Measurements from ENCODE around the gene DDIAS. TPM values are rescaled to one million over a fixed set of nuclear protein-coding genes. Genes with fewer than 3 reads are reported as not detected.
A peak's percentile ranks its signal among the peaks of the same experiment; 100 is the strongest.
"Not testable (repeated sequence)": the region's sequence is repeated elsewhere in the genome, so short reads cannot be mapped to it uniquely, and the experiment has no call there.

The DDIAS gene
- total and polyA plus RNA-seq, 2 donors (not counting 1 experiment from before 2014, with no cell fraction given) = 1.7 to 3.3 TPM

DNA sequence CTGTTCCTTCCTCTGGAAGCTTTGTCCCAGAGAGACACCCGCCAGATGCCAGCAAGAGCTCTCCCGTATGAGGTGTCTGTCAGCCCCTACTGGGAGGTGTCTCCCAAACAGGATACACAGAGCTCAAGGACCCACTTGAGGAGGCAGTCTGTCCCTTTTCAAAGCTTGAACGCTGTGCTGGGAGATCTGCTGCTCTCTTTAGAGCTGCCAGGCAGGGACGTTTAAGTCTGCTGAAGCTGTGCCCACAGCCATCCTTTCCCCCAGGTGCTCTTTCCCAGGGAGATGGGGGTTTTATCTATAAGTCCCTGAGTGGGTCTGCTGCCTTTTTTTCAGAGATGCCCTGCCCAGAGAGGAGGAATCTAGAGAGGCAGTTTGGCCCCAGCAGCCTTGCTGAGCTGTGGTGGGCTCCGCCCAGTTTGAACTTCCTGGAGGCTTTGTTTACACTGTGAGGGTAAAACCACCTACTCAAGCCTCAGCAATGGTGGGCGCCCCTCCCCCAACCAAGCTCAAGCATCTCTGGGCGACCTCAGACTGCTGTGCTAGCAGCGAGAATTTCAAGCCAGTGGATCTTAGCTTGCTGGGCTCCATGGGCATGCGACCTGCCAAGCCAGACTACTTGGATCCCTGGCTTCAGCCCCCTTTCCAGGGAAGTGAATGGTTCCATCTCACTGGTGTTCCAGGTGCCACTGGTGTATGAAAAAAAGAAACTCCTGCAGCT lies 54.4 kb downstream of the DDIAS start:
- not testable (repeated sequence) for H3K27me3 ChIP-seq (replicated peaks in 1 of 4; ENCODE audit: control extremely low read depth in 1 of 4, control insufficient read depth in 3 of 4, insufficient read depth in 4 of 4, low read length in 3 of 4)
- Histone ChIP-seq H2AFZ (ENCODE audit: insufficient read depth, low read depth, low read length, poor library complexity, severe bottlenecking) (peak overlapping the region; percentile 57), H3K4me3 (ENCODE audit: control extremely low read depth in 1 of 5, extremely low read depth in 1 of 5, insufficient read depth in 1 of 5, low read depth in 2 of 5, low read length in 4 of 5) (peak overlapping the region in 1 of 5 experiments; percentile 19)

DNA sequence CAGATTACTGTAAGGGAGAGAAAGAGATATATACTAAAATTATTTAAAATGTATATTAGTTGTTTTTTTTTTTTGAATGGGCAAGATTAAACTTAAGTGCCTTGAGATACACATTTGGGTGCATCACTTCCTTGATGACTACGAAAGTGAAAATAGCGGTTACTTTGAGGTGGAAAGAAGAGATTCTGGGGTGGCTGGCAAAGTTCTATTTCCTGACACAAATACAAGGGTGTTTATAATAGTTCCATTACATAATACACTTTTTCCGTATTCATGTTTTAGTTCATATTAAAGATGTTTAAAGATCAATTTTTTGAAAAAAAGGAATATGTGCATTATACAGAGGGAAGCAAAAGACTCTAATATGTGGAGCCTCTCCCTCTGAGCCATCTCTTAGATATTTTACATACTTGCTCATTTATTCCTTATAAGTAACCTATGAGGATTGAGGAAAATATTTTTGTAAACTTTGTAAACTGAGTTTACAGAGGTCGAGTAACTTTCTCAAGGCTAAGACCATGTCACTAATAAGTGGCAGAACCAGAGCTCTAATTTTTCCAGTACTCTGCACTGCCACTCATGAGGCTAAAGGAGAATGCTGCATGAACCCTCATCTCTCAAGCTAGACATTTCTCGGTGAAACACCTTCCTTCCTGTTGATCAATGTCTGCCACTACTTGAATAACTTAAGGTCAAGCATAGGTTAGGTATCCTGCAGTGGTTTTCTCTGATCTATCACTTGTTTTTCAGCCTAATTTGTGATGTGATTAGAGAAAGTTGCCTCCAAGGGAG lies 58.6 kb downstream of the DDIAS start:
- H3K79me2 ChIP-seq (ENCODE audit: control insufficient read depth, insufficient read depth, low read length) = no peaks in the 10 kb centered on the region
- H3K27me3 Mint-ChIP-seq = no peaks in the 10 kb centered on the region
- peak; percentile 77 for ATAC-seq (ENCODE audit: low read depth)
- peaks cover 59% of the 10 kb centered on the region for H3K4me1 Mint-ChIP-seq
- H3K36me3 ChIP-seq (replicated peaks in 1 of 2; ENCODE audit: control extremely low read depth in 1 of 2, control insufficient read depth in 1 of 2, extremely low read depth in 1 of 2, insufficient read depth in 2 of 2, low read length in 1 of 2) = no peaks in the 10 kb centered on the region
- H3K9ac ChIP-seq (ENCODE audit: low read length) = peak overlapping the region; percentile 41
- no peaks in the 10 kb centered on the region for H4K20me1 ChIP-seq (ENCODE audit: control insufficient read depth, insufficient read depth, low read length, poor library complexity, severe bottlenecking)
- peak overlapping the region; percentile 92 for H3K27ac Mint-ChIP-seq
- WGBS (ENCODE audit: insufficient coverage) = 60% methylated on average over 1 of the region's 5 CpGs
- H3K27ac ChIP-seq (ENCODE audit: low read length in 2 of 2) = peak overlapping the region; percentile 70 to 79
- peak overlapping the region; percentile 46 for H2AFZ ChIP-seq (ENCODE audit: insufficient read depth, low read depth, low read length, poor library complexity, severe bottlenecking)
- no peaks in the 10 kb centered on the region for H3K27me3 ChIP-seq (replicated peaks in 1 of 4; ENCODE audit: control extremely low read depth in 1 of 4, control insufficient read depth in 3 of 4, insufficient read depth in 4 of 4, low read length in 3 of 4)
- peak overlapping the region in 2 of 5 experiments; percentile 3 to 43 for H3K4me3 ChIP-seq (ENCODE audit: control extremely low read depth in 1 of 5, extremely low read depth in 1 of 5, insufficient read depth in 1 of 5, low read depth in 2 of 5, low read length in 4 of 5)
- intact Hi-C loops (cut with micrococcal nuclease) = loop anchor here (1.0 to 5.0 kb wide), 4 partner anchors 9 to 103 kb away; no protein-coding TSS in a partner anchor
- H3K4me2 ChIP-seq (replicated peaks; ENCODE audit: low read depth, low read length, poor library complexity, severe bottlenecking) = peak overlapping the region; percentile 61
- TF ChIP-seq EZH2 (IDR thresholded peaks at IDR 0.05; ENCODE audit: borderline replicate concordance, insufficient read depth, low read depth, low read length, poor library complexity, severe bottlenecking) = no peak
- TF ChIP-seq, protein P1, sequence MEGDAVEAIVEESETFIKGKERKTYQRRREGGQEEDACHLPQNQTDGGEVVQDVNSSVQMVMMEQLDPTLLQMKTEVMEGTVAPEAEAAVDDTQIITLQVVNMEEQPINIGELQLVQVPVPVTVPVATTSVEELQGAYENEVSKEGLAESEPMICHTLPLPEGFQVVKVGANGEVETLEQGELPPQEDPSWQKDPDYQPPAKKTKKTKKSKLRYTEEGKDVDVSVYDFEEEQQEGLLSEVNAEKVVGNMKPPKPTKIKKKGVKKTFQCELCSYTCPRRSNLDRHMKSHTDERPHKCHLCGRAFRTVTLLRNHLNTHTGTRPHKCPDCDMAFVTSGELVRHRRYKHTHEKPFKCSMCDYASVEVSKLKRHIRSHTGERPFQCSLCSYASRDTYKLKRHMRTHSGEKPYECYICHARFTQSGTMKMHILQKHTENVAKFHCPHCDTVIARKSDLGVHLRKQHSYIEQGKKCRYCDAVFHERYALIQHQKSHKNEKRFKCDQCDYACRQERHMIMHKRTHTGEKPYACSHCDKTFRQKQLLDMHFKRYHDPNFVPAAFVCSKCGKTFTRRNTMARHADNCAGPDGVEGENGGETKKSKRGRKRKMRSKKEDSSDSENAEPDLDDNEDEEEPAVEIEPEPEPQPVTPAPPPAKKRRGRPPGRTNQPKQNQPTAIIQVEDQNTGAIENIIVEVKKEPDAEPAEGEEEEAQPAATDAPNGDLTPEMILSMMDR (IDR thresholded peaks at IDR 0.05) = no peak
- H3K9me3 Mint-ChIP-seq (ENCODE audit: insufficient read depth) = peaks cover 11% of the 10 kb centered on the region
- H3K4me1 ChIP-seq (ENCODE audit: control insufficient read depth in 2 of 2, insufficient read depth in 2 of 2, low read length in 2 of 2) = peaks cover 47 to 48% of the 10 kb centered on the region in 2 donors
- ChIA-PET CTCF (interaction anchor here (0.9 to 1.1 kb wide), 2 partner anchors 9 to 35 kb away, joined by 3 to 4 read pairs; no protein-coding TSS in a partner anchor), POLR2A (interaction anchor here (0.7 kb wide), 1 partner anchor 27 kb away, joined by 3 read pairs; no protein-coding TSS in a partner anchor)
- H3K9me3 ChIP-seq (ENCODE audit: control extremely low read depth in 1 of 3, control insufficient read depth in 2 of 3, insufficient read depth in 1 of 3, low read length in 2 of 3) = peaks cover 1 to 19% (median 9%) of the 10 kb centered on the region in 3 donors
- DNase-seq = peak; percentile 56
- peak overlapping the region; percentile 67 for H3K4me3 Mint-ChIP-seq

More for the DNA sequence above, 54.4 kb downstream of the DDIAS start:
- Histone ChIP-seq H3K9me3 (ENCODE audit: control extremely low read depth in 1 of 3, control insufficient read depth in 2 of 3, insufficient read depth in 1 of 3, low read length in 2 of 3) (peaks cover 1 to 19% (median 9%) of the 10 kb centered on the region in 3 donors), H3K4me2 (replicated peaks; ENCODE audit: low read depth, low read length, poor library complexity, severe bottlenecking) (peak overlapping the region; percentile 45), H3K9ac (ENCODE audit: low read length) (peak overlapping the region; percentile 35), H3K27ac (ENCODE audit: low read length in 2 of 2) (peak overlapping the region; percentile 3 to 41), H3K4me1 (ENCODE audit: control insufficient read depth in 2 of 2, insufficient read depth in 2 of 2, low read length in 2 of 2) (peaks cover 43 to 44% of the 10 kb centered on the region in 2 donors)
- CTCF ChIA-PET = interaction anchor here (0.6 to 1.4 kb wide), 6 partner anchors 9 to 116 kb away, joined by 3 to 4 read pairs (median 3); partner anchors contain the start of gene RAB30
- H3K27me3 Mint-ChIP-seq; H3K36me3 ChIP-seq (replicated peaks in 1 of 2; ENCODE audit: control extremely low read depth in 1 of 2, control insufficient read depth in 1 of 2, extremely low read depth in 1 of 2, insufficient read depth in 2 of 2, low read length in 1 of 2); intact Hi-C loops (cut with micrococcal nuclease); H4K20me1 ChIP-seq (ENCODE audit: control insufficient read depth, insufficient read depth, low read length, poor library complexity, severe bottlenecking); H3K79me2 ChIP-seq (ENCODE audit: control insufficient read depth, insufficient read depth, low read length): not testable (repeated sequence)
- DNase-seq = peak; percentile 53
- peaks cover 68% of the 10 kb centered on the region for H3K4me1 Mint-ChIP-seq
- peak overlapping the region; percentile 81 for H3K27ac Mint-ChIP-seq
- peaks cover 14% of the 10 kb centered on the region for H3K9me3 Mint-ChIP-seq (ENCODE audit: insufficient read depth)
- ATAC-seq (ENCODE audit: low read depth) = peak; percentile 28
- POLR2A ChIA-PET = interaction anchor here (0.5 to 0.9 kb wide), 3 partner anchors 11 to 46 kb away, joined by 3 to 4 read pairs (median 3); no protein-coding TSS in a partner anchor
- peak overlapping the region; percentile 56 for H3K4me3 Mint-ChIP-seq
- WGBS (ENCODE audit: insufficient coverage) = 74% methylated on average over 8 of the region's 9 CpGs
